ENCODE results near the gene ATG13. TPM values are rescaled to one million over a fixed set of nuclear protein-coding genes. Genes with fewer than 3 reads are reported as not detected.
A peak's percentile ranks its signal among the peaks of the same experiment; 100 is the strongest.

Gene ATG13
- total RNA-seq, 1 donor from 2014 or later, result 39.4 TPM

GRCh38 chr11:46637546-46637945 lies 20.2 kb downstream of the ATG13 start:
- ATAC-seq, result no peak
- DNase-seq (ENCODE audit: missing footprints), result no peak
- intact Hi-C loops (cut with DNase I), result no loop called here

DNA sequence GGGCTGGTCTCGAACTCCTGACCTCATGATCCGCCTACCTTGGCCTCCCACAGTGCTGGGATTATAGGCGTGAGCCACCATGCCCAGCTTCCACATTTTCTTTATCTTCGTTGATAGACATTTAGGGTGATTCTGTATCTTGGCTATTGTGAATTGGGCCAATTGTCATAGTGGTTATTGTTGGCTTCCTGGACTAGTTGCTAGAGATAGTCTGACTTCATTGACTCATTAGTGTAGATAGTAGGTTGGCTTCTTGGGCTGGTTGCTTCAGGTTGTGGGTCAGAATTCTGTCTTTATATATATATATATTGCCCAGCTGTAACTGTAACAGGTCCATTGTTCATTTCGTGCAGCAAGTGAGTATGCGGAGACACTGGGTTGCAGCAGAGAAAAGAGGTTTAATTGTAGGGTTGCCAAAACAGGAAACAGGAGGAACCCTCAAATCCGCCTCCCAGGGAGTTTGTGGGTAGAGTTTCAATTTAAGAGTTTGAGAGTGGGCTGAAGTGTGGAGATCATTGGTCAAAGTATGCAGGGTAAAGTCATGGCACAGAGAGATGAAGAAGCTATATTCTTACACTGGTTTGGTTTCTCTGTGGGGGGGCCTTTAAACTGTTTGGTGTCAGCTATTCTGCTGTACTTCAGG lies 22.0 kb downstream of the ATG13 start:
- intact Hi-C loops (cut with DNase I), result no loop called here
- DNase-seq (ENCODE audit: missing footprints) (no peak), ATAC-seq (no peak)

DNA sequence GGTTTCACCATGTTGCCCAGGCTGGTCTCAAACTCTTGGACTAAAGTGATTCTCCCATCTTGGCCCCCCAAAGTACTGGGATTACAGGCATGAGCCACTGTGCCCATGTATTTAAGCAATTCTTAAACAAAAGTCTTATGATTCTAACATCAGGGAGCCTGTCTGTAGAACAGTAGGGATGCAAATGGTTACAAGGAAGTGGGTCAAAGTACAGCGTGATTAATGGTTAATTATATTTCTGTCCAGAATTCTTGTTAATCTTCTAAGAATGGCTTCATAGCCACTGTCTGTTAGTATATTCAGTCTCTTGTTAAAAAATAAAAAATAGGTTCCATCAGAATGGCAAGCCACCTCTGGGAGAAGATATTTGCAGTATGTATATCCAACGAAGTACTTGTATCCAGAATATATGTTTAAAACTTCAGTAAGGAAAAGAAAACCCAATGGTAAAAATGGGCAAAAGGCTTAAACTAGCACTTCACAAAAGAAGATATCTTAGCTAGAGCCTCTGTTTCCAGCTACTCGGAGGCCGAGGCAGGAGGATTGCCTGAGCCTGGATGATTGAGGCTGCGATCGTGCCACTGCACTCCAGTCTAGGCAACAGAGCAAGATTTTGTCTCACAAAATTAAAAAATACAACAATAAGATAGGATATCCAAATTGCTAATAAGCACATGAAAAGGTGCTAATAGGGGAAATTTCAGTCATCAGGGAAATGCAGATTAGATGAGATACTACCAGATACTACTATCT lies 22.9 kb downstream of the ATG13 start:
- DNase-seq (ENCODE audit: missing footprints) (no peak), ATAC-seq (no peak)
- intact Hi-C loops (cut with DNase I), result no loop called here

DNA sequence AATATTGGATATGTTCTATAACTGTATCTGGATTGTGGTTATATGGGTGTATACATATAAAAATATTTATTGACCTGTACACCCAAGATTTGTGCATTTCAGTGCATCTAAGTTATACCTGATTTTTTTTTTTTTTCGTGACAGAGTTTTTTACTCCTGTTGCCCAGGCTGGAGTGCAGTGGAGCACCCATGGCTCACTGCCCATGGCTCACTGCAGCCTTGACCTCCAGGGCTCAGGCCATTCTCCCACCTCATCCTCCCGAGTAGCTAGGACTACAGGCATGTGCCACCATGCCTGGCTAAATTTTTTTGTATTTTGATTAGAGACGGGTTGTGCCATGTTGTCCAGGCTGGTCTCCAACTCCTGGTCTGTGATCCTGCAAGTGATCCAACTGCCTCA lies 24.3 kb downstream of the ATG13 start:
- ATAC-seq, result no peak
- DNase-seq (ENCODE audit: missing footprints), result no peak
- intact Hi-C loops (cut with DNase I), result no loop called here

GRCh38 chr11:46642627-46643335 lies 25.4 kb downstream of the ATG13 start:
- ATAC-seq (peak; percentile 9), DNase-seq (ENCODE audit: missing footprints) (no peak)
- intact Hi-C loops (cut with DNase I), result no loop called here

- ATAC-seq, result no peak
- DNase-seq (ENCODE audit: missing footprints), result no peak
- intact Hi-C loops (cut with DNase I), result no loop called here
Observed at GRCh38 chr11:46643531-46643930, 26.2 kb downstream of the ATG13 start.

- ATAC-seq (no peak), DNase-seq (ENCODE audit: missing footprints) (no peak)
- intact Hi-C loops (cut with DNase I), result no loop called here
Observed at GRCh38 chr11:46643986-46644385, 26.6 kb downstream of the ATG13 start.

- DNase-seq (ENCODE audit: missing footprints) (no peak), ATAC-seq (peak; percentile 97)
- intact Hi-C loops (cut with DNase I), result loop anchor here (2.0 kb wide), 1 partner anchor 52 kb away; the partner anchor contains the start of genes ARHGAP1 and ZNF408
Observed at GRCh38 chr11:46649180-46649738, 31.9 kb downstream of the ATG13 start.

DNA sequence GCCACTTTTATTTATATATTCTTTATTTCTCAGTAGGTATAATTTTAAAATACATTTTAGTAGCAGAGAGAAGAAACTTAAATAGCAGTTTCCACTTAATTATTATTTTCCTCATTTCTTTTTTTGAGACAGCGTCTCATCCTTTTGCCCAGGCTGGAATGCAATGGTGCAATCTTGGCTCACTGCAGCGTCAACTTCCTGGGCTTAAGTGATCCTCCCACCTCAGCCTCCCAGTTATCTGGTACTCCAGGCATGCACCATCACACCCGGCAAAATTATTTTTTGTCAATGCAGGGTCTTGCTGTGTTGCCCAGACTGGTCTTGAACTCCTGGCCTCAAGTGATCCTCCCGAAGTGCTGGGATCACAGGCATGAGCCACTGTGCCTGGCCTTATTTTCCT lies 38.3 kb downstream of the ATG13 start:
- no peak for DNase-seq (ENCODE audit: missing footprints)
- no peak for ATAC-seq
- intact Hi-C loops (cut with DNase I), result no loop called here

GRCh38 chr11:46657186-46657585 lies 39.8 kb downstream of the ATG13 start:
- intact Hi-C loops (cut with DNase I), result no loop called here
- DNase-seq (ENCODE audit: missing footprints) (no peak), ATAC-seq (peak; percentile 8)

DNA sequence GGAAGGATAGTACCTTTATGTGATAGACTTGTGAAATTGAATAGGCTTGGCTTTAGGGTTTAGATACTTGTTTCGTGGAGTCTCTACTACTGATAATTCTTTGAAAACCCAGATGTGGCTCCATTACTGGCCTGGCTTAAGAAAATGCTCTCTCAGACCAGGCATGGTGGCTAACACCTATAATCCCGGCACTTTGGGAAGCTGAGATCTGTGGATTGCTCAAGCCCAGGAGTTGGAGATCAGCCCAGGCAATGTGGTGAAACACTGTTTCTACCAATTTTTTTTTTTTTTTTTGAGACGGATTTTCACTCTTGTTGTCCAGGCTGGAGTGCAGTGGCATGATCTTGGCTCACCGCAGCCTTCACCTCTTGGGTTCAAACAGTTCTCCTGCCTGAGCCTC lies 40.9 kb downstream of the ATG13 start:
- DNase-seq (ENCODE audit: missing footprints) (no peak), ATAC-seq (peak; percentile 78)
- intact Hi-C loops (cut with DNase I), result no loop called here

DNA sequence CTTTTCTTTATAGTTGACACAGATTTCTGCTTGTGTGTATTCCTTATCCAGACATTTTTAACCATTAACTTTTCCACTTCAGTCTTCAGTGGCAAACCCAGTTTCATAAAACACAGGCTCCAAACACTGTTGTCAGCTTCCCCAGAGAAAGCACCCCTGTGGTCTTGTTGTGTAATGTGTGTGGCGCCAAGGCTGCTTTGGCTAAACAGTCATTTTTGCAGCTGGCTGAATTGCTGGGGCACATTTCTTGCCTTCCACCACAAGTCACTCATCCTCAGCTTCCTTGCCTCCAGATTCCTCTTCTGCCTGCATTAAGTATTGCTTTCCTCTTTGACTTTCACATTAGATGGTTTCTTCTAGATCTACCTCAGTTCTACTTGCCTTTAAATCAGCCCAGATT lies 42.6 kb downstream of the ATG13 start:
- no peak for DNase-seq (ENCODE audit: missing footprints)
- ATAC-seq, result peak; percentile 63
- intact Hi-C loops (cut with DNase I), result no loop called here

DNA sequence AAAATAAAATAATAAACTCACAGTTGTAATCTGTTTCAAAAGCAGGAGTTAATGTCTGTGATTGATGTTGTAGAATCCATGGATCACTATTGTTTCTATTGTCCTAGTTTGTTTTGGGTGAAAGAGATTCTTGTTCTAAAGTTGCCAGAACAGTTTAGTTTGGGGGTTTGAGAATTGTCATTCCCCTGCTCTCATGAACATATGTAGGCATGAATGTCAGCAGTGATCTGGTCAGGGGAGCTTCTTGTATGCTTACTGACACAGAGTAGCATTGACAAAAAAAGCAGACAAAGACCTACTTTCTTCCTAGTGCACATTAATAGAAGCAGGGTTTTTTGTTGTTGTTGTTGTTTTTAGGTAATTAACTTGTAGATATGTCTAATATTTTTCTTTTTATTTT lies 44.5 kb downstream of the ATG13 start:
- no peak for ATAC-seq
- intact Hi-C loops (cut with DNase I), result no loop called here
- no peak for DNase-seq (ENCODE audit: missing footprints)

GRCh38 chr11:46662366-46662765 lies 45.0 kb downstream of the ATG13 start:
- intact Hi-C loops (cut with DNase I), result no loop called here
- ATAC-seq (no peak), DNase-seq (ENCODE audit: missing footprints) (no peak)

DNA sequence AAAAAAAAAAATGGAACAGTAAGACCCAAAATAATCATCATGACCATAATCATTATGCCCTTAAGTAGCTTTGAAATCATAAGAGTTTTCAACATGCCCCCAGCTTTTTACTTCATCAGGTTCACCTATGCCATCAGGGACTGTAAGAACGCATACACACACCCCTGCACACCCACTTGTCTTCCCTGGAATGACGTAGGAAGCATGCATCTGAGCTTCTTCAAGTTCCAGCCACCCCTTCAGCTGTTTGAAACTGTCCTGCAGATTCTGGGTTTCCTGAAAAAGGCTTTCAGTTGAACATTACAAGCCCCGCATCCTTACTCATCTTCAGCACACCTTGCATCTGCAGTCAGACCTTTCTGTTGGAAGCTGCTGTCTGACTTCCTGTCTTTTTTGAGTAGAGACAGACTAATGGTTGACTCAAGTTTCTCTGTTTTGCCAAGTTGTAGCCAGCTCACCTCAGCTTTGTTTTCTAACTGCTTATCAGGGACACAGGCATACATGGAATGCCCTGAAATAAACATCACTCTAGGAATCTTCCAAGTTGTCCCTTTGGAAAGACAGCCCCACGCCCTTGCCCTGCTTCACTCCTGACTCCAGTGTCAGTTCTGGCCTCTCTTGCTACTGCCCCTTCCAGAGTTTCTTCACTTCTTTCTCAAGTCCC lies 46.1 kb downstream of the ATG13 start:
- ATAC-seq (no peak), DNase-seq (ENCODE audit: missing footprints) (no peak)
- intact Hi-C loops (cut with DNase I), result no loop called here

- no peak for ATAC-seq
- DNase-seq (ENCODE audit: missing footprints), result peak; percentile 28
- intact Hi-C loops (cut with DNase I), result no loop called here
Observed at GRCh38 chr11:46664612-46665011, 47.3 kb downstream of the ATG13 start.

DNA sequence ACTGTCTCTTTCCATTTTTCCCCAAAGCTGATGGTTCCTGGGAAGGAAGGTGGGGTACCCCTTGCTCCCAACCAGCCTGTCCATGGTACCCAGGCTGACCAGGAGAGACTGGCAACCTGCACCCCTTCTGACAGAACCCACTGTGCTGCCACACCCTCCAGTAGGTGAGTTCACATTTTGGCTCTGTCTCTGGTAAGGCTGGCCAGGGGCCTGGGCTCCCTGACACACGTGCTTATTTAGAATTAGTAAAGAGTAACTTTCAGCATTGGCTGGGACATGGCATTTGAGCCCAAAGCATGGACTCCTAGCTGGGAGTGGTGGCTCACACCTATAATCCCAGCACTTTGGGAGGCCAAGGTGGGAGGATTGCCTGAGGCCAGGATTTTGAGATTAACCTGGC lies 48.0 kb downstream of the ATG13 start:
- no peak for ATAC-seq
- no peak for DNase-seq (ENCODE audit: missing footprints)
- intact Hi-C loops (cut with DNase I), result no loop called here

DNA sequence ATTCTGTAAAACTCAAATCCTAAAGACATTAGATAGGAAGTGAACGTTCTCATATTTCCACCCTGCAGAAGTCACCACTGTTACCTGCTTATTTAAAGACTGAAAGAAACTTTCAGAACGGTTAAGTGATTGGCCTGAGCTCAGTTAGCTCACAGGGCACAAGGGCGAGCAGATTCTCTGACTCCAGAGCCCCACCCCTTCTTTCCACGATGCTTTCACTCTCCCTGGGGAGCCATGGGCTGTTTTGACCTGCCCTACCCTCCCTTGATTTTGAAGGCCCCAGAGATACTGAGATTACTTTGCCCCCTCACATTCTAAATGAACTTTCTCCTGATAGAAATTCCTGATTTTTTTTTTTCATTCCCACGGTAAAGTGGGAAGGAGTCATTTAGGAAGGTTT lies 49.2 kb downstream of the ATG13 start:
- intact Hi-C loops (cut with DNase I), result no loop called here
- ATAC-seq (peak; percentile 76), DNase-seq (ENCODE audit: missing footprints) (no peak)

DNA sequence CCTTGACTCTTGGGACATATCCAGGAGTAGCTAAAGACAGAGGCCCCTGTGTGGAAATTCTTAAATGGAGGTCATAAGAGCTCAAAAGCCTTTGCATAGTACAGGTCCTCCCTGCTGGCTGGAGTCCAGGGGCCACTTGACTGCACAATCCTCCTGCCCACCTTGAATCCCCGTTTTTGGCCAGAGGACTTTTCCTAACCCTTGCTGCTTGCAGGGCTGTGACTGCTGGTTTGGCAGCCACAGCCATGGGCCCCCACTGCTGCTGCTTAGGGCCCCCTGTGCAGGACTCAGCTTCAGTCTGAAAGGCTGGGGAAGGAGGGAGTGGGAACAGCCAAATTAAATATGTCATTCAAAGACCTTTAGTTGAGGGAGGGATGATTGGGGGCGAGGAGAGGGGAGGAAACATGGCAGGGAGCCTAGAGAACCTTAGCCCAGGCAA lies 49.7 kb downstream of the ATG13 start:
- peak; percentile 63 for ATAC-seq
- intact Hi-C loops (cut with DNase I), result no loop called here
- DNase-seq (ENCODE audit: missing footprints), result no peak
